ENCODE results near the gene AKIRIN1. TPM values are rescaled to one million over a fixed set of nuclear protein-coding genes. Genes with fewer than 3 reads are reported as not detected.

AKIRIN1 gene
- total RNA-seq, 1 donor from 2014 or later: 152 TPM

DNA sequence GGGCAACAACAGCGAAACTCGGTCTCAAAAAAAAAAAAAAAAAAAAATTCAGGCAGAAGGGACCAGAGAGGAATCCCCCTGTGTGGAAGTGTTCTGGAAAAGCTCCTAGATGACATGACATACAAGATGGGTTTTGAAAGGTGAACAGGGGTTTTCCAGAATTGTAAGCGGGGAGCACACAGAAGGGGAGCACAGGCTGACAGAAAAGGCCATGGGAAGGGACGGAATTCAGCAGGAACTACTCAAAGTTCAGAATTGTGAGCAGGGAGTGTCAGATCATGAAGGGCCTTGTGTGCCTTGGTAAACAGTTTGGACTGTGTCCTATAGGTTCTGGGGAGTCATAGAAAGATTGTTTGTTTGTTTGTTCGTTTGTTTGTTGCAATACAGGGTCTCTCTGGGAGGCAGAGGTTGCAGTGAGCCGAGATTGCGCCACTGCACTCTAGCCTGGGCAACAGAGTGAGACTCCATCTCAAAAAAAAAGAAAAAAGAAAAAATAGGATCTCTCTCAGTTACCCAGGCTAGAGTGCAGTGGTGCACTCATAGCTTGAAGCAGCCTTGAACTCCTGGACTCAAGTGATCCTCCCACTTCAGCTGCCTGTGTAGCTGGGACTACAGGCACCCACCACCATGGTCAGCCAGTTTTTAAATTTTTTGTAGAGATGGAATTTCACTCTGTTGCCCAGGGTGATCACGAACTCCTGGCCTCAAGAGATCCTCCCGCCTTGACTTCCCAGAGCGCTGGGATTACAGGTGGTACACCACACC lies 48.2 kb upstream of the AKIRIN1 start:
- no peaks in the 10 kb centered on the region for H3K79me2 ChIP-seq (ENCODE audit: insufficient read depth, low read length)
- FAIRE-seq (no peak), DNase-seq (ENCODE audit: low read depth) (no peak)
- no peak overlapping the region for H3K4me2 ChIP-seq (ENCODE audit: low read length)
- no peaks in the 10 kb centered on the region for H3K36me3 ChIP-seq (ENCODE audit: insufficient read depth, low read length)
- H3K4me1 ChIP-seq (ENCODE audit: insufficient read depth, low read length): no peaks in the 10 kb centered on the region
- H3K27me3 ChIP-seq (ENCODE audit: insufficient read depth, low read length): no peaks in the 10 kb centered on the region
- Mint-ChIP-seq H3K36me3 (ENCODE audit: low read depth, unreplicated experiment) (peaks cover 2% of the 10 kb centered on the region), H3K4me3 (ENCODE audit: unreplicated experiment) (no peak overlapping the region), H3K27ac (ENCODE audit: unreplicated experiment) (no peak overlapping the region), H3K9me3 (ENCODE audit: unreplicated experiment) (peaks cover 3% of the 10 kb centered on the region), H3K4me1 (ENCODE audit: low read depth, unreplicated experiment) (no peaks in the 10 kb centered on the region), H3K27me3 (ENCODE audit: low read depth, unreplicated experiment) (peaks cover 11% of the 10 kb centered on the region)
- TF ChIP-seq EZH2 (IDR thresholded peaks at IDR 0.05; ENCODE audit: insufficient read depth, low read length) (no peak), CTCF (IDR thresholded peaks at IDR 0.05; ENCODE audit: insufficient read depth, low read depth, low read length) (no peak)
- no peak overlapping the region for H3K27ac ChIP-seq (ENCODE audit: low read depth, low read length)
- no peaks in the 10 kb centered on the region for H3K9me3 ChIP-seq (ENCODE audit: insufficient read depth, low read depth, low read length)
- H3K4me3 ChIP-seq (ENCODE audit: insufficient read depth, low read depth, low read length): no peak overlapping the region
- no peak overlapping the region for H3K9ac ChIP-seq (ENCODE audit: low read length)
- no peak overlapping the region for H2AFZ ChIP-seq (ENCODE audit: low read depth, low read length)
- H4K20me1 ChIP-seq (ENCODE audit: insufficient read depth, low read length): no peaks in the 10 kb centered on the region

DNA sequence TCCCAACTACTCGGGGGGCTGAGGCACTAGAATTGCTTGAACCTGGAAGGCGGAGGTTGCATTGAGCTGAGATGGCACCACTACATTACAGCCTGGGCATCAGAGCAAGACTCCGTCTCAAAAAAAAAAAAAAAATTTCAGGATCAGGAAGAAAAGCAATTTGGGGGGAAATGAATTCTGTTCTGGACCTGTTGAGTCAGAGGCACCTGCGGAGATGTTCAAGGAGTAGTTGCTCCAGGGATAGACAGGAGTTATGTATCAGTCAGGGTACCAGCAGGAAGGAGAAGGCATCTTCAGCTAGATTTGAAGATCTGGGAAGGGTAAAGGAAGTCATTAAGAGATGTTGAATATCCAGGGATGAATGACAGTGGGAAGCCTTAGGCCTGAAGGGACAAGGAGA lies 46.5 kb upstream of the AKIRIN1 start:
- Histone ChIP-seq H3K4me1 (ENCODE audit: insufficient read depth, low read length) (no peaks in the 10 kb centered on the region), H3K4me2 (ENCODE audit: low read length) (no peak overlapping the region), H3K9me3 (ENCODE audit: insufficient read depth, low read depth, low read length) (no peaks in the 10 kb centered on the region), H3K36me3 (ENCODE audit: insufficient read depth, low read length) (no peaks in the 10 kb centered on the region), H3K9ac (ENCODE audit: low read length) (no peak overlapping the region), H4K20me1 (ENCODE audit: insufficient read depth, low read length) (no peaks in the 10 kb centered on the region), H3K27me3 (ENCODE audit: insufficient read depth, low read length) (no peaks in the 10 kb centered on the region), H2AFZ (ENCODE audit: low read depth, low read length) (no peak overlapping the region), H3K4me3 (ENCODE audit: insufficient read depth, low read depth, low read length) (no peak overlapping the region), H3K27ac (ENCODE audit: low read depth, low read length) (no peak overlapping the region), H3K79me2 (ENCODE audit: insufficient read depth, low read length) (no peaks in the 10 kb centered on the region)
- FAIRE-seq (no peak), DNase-seq (ENCODE audit: low read depth) (no peak)
- H3K4me1 Mint-ChIP-seq (ENCODE audit: low read depth, unreplicated experiment): no peaks in the 10 kb centered on the region
- peaks cover 3% of the 10 kb centered on the region for H3K9me3 Mint-ChIP-seq (ENCODE audit: unreplicated experiment)
- H3K27me3 Mint-ChIP-seq (ENCODE audit: low read depth, unreplicated experiment): peaks cover 11% of the 10 kb centered on the region
- peaks cover 2% of the 10 kb centered on the region for H3K36me3 Mint-ChIP-seq (ENCODE audit: low read depth, unreplicated experiment)
- TF ChIP-seq EZH2 (IDR thresholded peaks at IDR 0.05; ENCODE audit: insufficient read depth, low read length) (no peak), CTCF (IDR thresholded peaks at IDR 0.05; ENCODE audit: insufficient read depth, low read depth, low read length) (no peak)
- no peak overlapping the region for H3K27ac Mint-ChIP-seq (ENCODE audit: unreplicated experiment)
- H3K4me3 Mint-ChIP-seq (ENCODE audit: unreplicated experiment): no peak overlapping the region

DNA sequence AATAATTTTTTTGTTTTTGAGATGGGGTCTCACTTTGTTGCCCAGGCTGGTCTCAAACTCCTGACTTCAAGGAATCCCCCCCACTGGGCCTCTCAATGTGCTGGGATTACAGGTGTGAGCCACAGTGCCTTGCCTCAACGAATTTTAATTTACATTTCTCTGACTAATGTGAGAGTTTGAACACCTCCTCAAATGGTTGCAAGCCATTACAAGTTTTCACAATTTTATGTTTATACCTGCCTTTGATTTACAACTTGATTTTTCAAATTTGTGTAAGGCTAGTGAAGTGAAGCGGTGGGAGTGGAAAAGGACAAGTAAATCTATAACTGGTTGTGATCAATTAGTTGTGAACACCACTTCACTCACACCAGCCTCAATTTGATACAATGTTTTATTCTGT lies 40.5 kb upstream of the AKIRIN1 start:
- no peaks in the 10 kb centered on the region for H3K4me1 Mint-ChIP-seq (ENCODE audit: low read depth, unreplicated experiment)
- DNase-seq (ENCODE audit: low read depth): no peak
- H3K4me3 ChIP-seq (ENCODE audit: insufficient read depth, low read depth, low read length): no peak overlapping the region
- no peak overlapping the region for H3K4me3 Mint-ChIP-seq (ENCODE audit: unreplicated experiment)
- H3K27me3 ChIP-seq (ENCODE audit: insufficient read depth, low read length): no peaks in the 10 kb centered on the region
- H3K9ac ChIP-seq (ENCODE audit: low read length): no peak overlapping the region
- no peak overlapping the region for H2AFZ ChIP-seq (ENCODE audit: low read depth, low read length)
- no peak overlapping the region for H3K27ac Mint-ChIP-seq (ENCODE audit: unreplicated experiment)
- no peaks in the 10 kb centered on the region for H3K9me3 ChIP-seq (ENCODE audit: insufficient read depth, low read depth, low read length)
- no peak for FAIRE-seq
- H3K9me3 Mint-ChIP-seq (ENCODE audit: unreplicated experiment): no peaks in the 10 kb centered on the region
- H3K27ac ChIP-seq (ENCODE audit: low read depth, low read length): no peak overlapping the region
- H3K79me2 ChIP-seq (ENCODE audit: insufficient read depth, low read length): no peaks in the 10 kb centered on the region
- no peaks in the 10 kb centered on the region for H3K36me3 ChIP-seq (ENCODE audit: insufficient read depth, low read length)
- H3K36me3 Mint-ChIP-seq (ENCODE audit: low read depth, unreplicated experiment): no peaks in the 10 kb centered on the region
- H3K4me2 ChIP-seq (ENCODE audit: low read length): no peak overlapping the region
- H3K4me1 ChIP-seq (ENCODE audit: insufficient read depth, low read length): no peaks in the 10 kb centered on the region
- peaks cover 3% of the 10 kb centered on the region for H3K27me3 Mint-ChIP-seq (ENCODE audit: low read depth, unreplicated experiment)
- H4K20me1 ChIP-seq (ENCODE audit: insufficient read depth, low read length): no peaks in the 10 kb centered on the region
- no peak for TF ChIP-seq EZH2 (IDR thresholded peaks at IDR 0.05; ENCODE audit: insufficient read depth, low read length)
